HFFc6 (cell line): ENCODE measurements around the gene SOX10. TPM values are rescaled to one million over a fixed set of nuclear protein-coding genes. Genes with fewer than 3 reads are reported as not detected.

Experiments used
- DNase-seq: peaks from one replicate; pipeline ENCODE4 v3.0.0-alpha.2; 2018
- H3K27ac Mint-ChIP-seq: 2 replicates; pipeline ENCODE4 v1.8.0; 2020; ENCODE audit warnings: mild to moderate bottlenecking, mixed read lengths
- H3K27me3 Mint-ChIP-seq: 2 replicates; pipeline ENCODE4 v1.8.0; 2021; ENCODE audit warnings: mild to moderate bottlenecking, moderate library complexity, mixed read lengths; ENCODE audit not compliant: insufficient read depth
- H3K36me3 Mint-ChIP-seq: 2 replicates; pipeline ENCODE4 v1.8.0; 2021; ENCODE audit warnings: low read depth, mixed read lengths
- H3K4me1 Mint-ChIP-seq: 2 replicates; pipeline ENCODE4 v1.8.0; 2020; ENCODE audit warnings: low read depth, mixed read lengths
- H3K4me3 Mint-ChIP-seq: 2 replicates; pipeline ENCODE4 v1.8.0; 2020; ENCODE audit warnings: mild to moderate bottlenecking, moderate library complexity, mixed read lengths
- H3K9me3 Mint-ChIP-seq: 2 replicates; pipeline ENCODE4 v1.8.0; 2020; ENCODE audit warnings: mild to moderate bottlenecking, mixed read lengths
- total RNA-seq, 6 experiments: library from RNA; stranded (reverse); fragmentation: NEBNext Ultra II Directional; extraction: Animal tissue kit (Norgen Biotek cat#: 25700); gene quantifications; 2 replicates in 1 of 6; 3 replicates in 5 of 6; pipeline ENCODE4 v1.2.3, GENCODE V29; 2021
- TF ChIP-seq, protein P1 (sequence below): fragments of 200-600 bp; sonication (generic); IDR thresholded peaks from 2 replicates; pipeline ENCODE4 v1.5.0; 2021; ENCODE audit warnings: antibody characterized with exemption, mild to moderate bottlenecking

SOX10 gene
- total RNA-seq, 6 experiments from 2014 or later, result not detected

DNA sequence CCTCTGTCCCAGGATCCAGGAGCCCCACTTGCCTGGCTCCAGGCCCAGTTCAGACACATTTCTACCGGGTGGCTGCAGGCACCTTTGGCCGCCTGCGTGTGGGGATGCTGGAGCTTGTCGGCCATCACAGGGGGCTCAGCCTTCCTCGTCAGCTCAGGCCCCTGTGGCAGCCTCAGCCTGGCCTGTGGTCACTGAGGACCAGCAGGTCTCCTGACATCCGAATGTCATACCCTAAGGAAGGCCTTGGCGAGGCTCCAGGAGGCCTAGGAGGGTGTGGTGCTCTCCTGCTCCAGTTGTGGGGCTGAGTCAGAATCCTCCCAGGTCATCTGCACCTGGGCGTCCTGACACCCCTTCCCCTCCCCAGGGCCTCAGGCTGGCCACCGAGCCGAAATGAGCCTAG, 14.9 kb upstream of the SOX10 start:
- Mint-ChIP-seq H3K27me3 (peaks cover 17% of the 10 kb centered on the region), H3K4me1 (peaks cover 4% of the 10 kb centered on the region; the same call in 1 of the 2 replicates), H3K36me3 (no peaks in the 10 kb centered on the region), H3K9me3 (no peaks in the 10 kb centered on the region), H3K4me3 (no peak overlapping the region), H3K27ac (no peak overlapping the region)
- TF ChIP-seq, protein P1, sequence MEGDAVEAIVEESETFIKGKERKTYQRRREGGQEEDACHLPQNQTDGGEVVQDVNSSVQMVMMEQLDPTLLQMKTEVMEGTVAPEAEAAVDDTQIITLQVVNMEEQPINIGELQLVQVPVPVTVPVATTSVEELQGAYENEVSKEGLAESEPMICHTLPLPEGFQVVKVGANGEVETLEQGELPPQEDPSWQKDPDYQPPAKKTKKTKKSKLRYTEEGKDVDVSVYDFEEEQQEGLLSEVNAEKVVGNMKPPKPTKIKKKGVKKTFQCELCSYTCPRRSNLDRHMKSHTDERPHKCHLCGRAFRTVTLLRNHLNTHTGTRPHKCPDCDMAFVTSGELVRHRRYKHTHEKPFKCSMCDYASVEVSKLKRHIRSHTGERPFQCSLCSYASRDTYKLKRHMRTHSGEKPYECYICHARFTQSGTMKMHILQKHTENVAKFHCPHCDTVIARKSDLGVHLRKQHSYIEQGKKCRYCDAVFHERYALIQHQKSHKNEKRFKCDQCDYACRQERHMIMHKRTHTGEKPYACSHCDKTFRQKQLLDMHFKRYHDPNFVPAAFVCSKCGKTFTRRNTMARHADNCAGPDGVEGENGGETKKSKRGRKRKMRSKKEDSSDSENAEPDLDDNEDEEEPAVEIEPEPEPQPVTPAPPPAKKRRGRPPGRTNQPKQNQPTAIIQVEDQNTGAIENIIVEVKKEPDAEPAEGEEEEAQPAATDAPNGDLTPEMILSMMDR, result no peak
- no peak for DNase-seq

GRCh38 chr22:37998543-37998942, 14.2 kb upstream of the SOX10 start:
- Mint-ChIP-seq H3K4me1 (peaks cover 4% of the 10 kb centered on the region; the same call in 1 of the 2 replicates), H3K27me3 (peaks cover 13% of the 10 kb centered on the region), H3K27ac (no peak overlapping the region), H3K9me3 (no peaks in the 10 kb centered on the region), H3K4me3 (no peak overlapping the region), H3K36me3 (no peaks in the 10 kb centered on the region)
- TF ChIP-seq, protein P1, result no peak
- no peak for DNase-seq

- Mint-ChIP-seq H3K9me3 (no peaks in the 10 kb centered on the region), H3K4me3 (no peak overlapping the region), H3K27me3 (peaks cover 15% of the 10 kb centered on the region), H3K27ac (no peak overlapping the region), H3K4me1 (peaks cover 4% of the 10 kb centered on the region; the same call in 1 of the 2 replicates), H3K36me3 (no peaks in the 10 kb centered on the region)
- TF ChIP-seq, protein P1, result no peak
- DNase-seq, result no peak
Observed at GRCh38 chr22:37996515-37997246, 12.3 kb upstream of the SOX10 start.

DNA sequence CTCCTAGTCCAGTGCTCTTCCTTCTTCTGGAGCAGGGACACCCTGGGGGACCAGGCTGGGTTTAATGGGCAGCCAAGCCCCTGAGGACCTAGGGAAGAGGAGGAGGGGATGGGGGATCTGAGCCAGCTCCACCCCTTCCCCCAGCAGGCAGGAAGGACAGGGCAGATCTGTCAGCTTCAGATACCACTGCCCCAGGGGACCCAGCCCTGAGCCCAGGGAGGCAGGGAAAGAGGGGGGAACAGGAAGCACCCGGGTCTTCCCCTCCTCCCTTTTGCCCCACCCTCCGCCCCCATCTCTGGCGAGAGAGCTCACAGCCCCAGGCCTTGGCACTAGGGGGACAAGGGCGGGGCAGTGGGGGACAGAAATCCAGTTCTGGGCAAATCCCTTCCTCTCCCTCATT, 11.7 kb upstream of the SOX10 start:
- H3K27me3 Mint-ChIP-seq, result peaks cover 18% of the 10 kb centered on the region
- TF ChIP-seq, protein P1, result no peak
- no peak for DNase-seq
- no peak overlapping the region for H3K4me3 Mint-ChIP-seq
- peaks cover 4% of the 10 kb centered on the region; the same call in 1 of the 2 replicates for H3K4me1 Mint-ChIP-seq
- H3K36me3 Mint-ChIP-seq, result no peaks in the 10 kb centered on the region
- H3K27ac Mint-ChIP-seq, result no peak overlapping the region
- no peaks in the 10 kb centered on the region for H3K9me3 Mint-ChIP-seq

- no peak overlapping the region for H3K4me3 Mint-ChIP-seq
- H3K4me1 Mint-ChIP-seq, result peaks cover 4% of the 10 kb centered on the region; the same call in 1 of the 2 replicates
- peaks cover 20% of the 10 kb centered on the region for H3K27me3 Mint-ChIP-seq
- no peaks in the 10 kb centered on the region for H3K36me3 Mint-ChIP-seq
- H3K27ac Mint-ChIP-seq, result no peak overlapping the region
- no peak for DNase-seq
- TF ChIP-seq, protein P1, result no peak
- H3K9me3 Mint-ChIP-seq, result no peaks in the 10 kb centered on the region
Observed at GRCh38 chr22:37995460-37995859, 11.1 kb upstream of the SOX10 start.
